ENCODE measurements around the gene NFKB1. TPM values are rescaled to one million over a fixed set of nuclear protein-coding genes. Genes with fewer than 3 reads are reported as not detected.
"Not testable (repeated sequence)": the region's sequence is repeated elsewhere in the genome, so short reads cannot be mapped to it uniquely, and the experiment has no call there.

Gene NFKB1
- total RNA-seq, 4 donors from 2014 or later: 18.8 to 56.3 (median 30.8) TPM

GRCh38 chr4:102483120-102483519 lies 18.0 kb upstream of the NFKB1 start:
- Histone ChIP-seq H3K27ac (no peak overlapping the region), H3K9me3 (no peaks in the 10 kb centered on the region), H3K4me1 (no peaks in the 10 kb centered on the region), H3K4me3 (no peak overlapping the region), H3K36me3 (no peaks in the 10 kb centered on the region), H3K27me3 (no peaks in the 10 kb centered on the region)
- TF ChIP-seq POLR2A (IDR thresholded peaks at IDR 0.05) (no peak), CTCF (IDR thresholded peaks at IDR 0.05) (no peak)
- DNase-seq: no peak
- intact Hi-C loops (cut with DNase I; ENCODE audit: low total_unique reads): no loop called here

- DNase-seq; H3K4me3 ChIP-seq; intact Hi-C loops (cut with DNase I; ENCODE audit: low total_unique reads); H3K9me3 ChIP-seq; H3K27ac ChIP-seq; H3K4me1 ChIP-seq; H3K27me3 ChIP-seq; H3K36me3 ChIP-seq: not testable (repeated sequence)
Measured at GRCh38 chr4:102483990-102484692, 17.0 kb upstream of the NFKB1 start.

GRCh38 chr4:102492531-102493241 lies 8.5 kb upstream of the NFKB1 start:
- intact Hi-C loops (cut with DNase I; ENCODE audit: low total_unique reads): no loop called here
- Histone ChIP-seq H3K9me3 (no peaks in the 10 kb centered on the region), H3K36me3 (no peaks in the 10 kb centered on the region), H3K27me3 (no peaks in the 10 kb centered on the region), H3K27ac (no peak overlapping the region), H3K4me3 (no peak overlapping the region), H3K4me1 (no peaks in the 10 kb centered on the region)
- no peak for TF ChIP-seq CTCF (IDR thresholded peaks at IDR 0.05)
- TF ChIP-seq POLR2A (IDR thresholded peaks at IDR 0.05): no peak
- no peak for DNase-seq

- no peak overlapping the region for H3K27ac ChIP-seq
Measured at GRCh38 chr4:102493257-102493656, 7.9 kb upstream of the NFKB1 start.

GRCh38 chr4:102493794-102494193 lies 7.4 kb upstream of the NFKB1 start:
- Histone ChIP-seq H3K27me3 (no peaks in the 10 kb centered on the region), H3K4me3 (no peak overlapping the region), H3K36me3 (no peaks in the 10 kb centered on the region), H3K4me1 (no peaks in the 10 kb centered on the region), H3K27ac (no peak overlapping the region), H3K9me3 (no peaks in the 10 kb centered on the region)
- no peak for DNase-seq
- no peak for TF ChIP-seq CTCF (IDR thresholded peaks at IDR 0.05)
- TF ChIP-seq POLR2A (IDR thresholded peaks at IDR 0.05): no peak
- intact Hi-C loops (cut with DNase I; ENCODE audit: low total_unique reads): no loop called here

More at GRCh38 chr4:102493257-102493656, 7.9 kb upstream of the NFKB1 start:
- intact Hi-C loops (cut with DNase I; ENCODE audit: low total_unique reads): no loop called here
- Histone ChIP-seq H3K9me3 (no peaks in the 10 kb centered on the region), H3K4me3 (no peak overlapping the region), H3K36me3 (no peaks in the 10 kb centered on the region), H3K27me3 (no peaks in the 10 kb centered on the region), H3K4me1 (no peaks in the 10 kb centered on the region)
- no peak for DNase-seq
- TF ChIP-seq CTCF (IDR thresholded peaks at IDR 0.05) (no peak), POLR2A (IDR thresholded peaks at IDR 0.05) (no peak)

All from uterus (tissue), 4 donors.